T-helper 22 cell (primary cell): ENCODE results near the gene CLIC4.
A peak's percentile ranks its signal among the peaks of the same experiment; 100 is the strongest.
"Not testable (repeated sequence)": the region's sequence is repeated elsewhere in the genome, so short reads cannot be mapped to it uniquely, and the experiment has no call there.

Source experiments
- DNase-seq: peaks from one replicate; pipeline ENCODE4 v3.0.0-alpha.2; 2020; ENCODE audit warnings: low read depth

The CLIC4 gene

GRCh38 chr1:24822887-24823286, 77.6 kb downstream of the CLIC4 start:
- DNase-seq, result no peak

GRCh38 chr1:24823486-24823885, 78.2 kb downstream of the CLIC4 start:
- DNase-seq, result not testable (repeated sequence)

DNA sequence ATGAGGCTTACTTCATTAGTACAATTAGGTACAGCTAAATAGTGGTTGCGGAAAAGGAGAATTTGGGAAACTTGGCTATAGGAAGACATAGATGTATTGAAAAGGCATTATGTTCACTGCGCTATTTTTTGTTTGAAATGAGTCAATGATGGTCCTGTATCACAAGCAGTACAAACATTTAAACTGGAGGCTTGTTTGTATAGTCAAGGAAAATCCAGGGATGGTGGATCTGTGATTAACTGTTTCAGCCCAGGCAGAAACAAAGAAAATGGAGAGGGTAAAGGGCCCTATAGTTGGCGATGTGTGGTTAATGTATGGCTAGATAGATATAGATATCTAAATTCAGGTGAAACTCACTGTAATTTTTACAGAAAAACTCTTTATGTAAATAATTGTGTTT, 79.9 kb downstream of the CLIC4 start:
- DNase-seq, result no peak

- DNase-seq, result no peak
Measured at GRCh38 chr1:24826510-24826909, 81.3 kb downstream of the CLIC4 start.

DNA sequence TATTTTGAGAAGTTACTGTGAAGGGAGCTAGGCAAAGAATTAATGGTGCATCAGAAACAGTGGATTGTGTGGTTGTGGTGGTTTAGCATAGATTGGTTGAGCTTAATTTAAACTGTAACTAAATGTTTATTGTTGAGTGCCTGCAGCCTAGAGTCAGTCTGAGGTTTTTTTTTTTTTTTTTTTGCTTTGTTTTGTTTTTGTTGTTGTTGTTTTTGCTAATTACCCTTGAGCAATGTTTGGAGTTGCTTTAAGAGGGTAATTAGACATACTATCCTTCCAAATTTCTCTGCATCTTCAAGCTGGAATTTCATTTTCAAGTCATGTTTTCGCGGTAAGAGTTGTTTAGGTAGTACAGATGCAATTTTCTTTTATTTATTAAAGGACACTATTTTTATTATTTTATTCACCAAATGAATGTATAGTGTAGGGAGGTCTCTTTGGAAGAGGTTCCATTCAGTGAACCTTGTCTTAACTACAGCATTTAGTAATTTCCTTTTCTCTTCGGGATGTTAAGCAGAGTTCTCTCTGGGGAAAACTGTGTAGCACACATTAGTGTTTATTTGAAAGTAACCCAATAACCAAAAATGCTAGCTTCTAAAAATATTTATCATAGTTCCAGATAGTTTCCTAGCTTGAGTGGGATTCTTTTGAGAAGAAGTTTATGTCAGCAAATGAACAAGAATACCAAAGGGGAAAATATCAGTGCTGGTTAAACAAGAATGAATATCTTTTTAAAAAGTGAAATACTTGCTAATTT, 82.3 kb downstream of the CLIC4 start:
- no peak for DNase-seq

DNA sequence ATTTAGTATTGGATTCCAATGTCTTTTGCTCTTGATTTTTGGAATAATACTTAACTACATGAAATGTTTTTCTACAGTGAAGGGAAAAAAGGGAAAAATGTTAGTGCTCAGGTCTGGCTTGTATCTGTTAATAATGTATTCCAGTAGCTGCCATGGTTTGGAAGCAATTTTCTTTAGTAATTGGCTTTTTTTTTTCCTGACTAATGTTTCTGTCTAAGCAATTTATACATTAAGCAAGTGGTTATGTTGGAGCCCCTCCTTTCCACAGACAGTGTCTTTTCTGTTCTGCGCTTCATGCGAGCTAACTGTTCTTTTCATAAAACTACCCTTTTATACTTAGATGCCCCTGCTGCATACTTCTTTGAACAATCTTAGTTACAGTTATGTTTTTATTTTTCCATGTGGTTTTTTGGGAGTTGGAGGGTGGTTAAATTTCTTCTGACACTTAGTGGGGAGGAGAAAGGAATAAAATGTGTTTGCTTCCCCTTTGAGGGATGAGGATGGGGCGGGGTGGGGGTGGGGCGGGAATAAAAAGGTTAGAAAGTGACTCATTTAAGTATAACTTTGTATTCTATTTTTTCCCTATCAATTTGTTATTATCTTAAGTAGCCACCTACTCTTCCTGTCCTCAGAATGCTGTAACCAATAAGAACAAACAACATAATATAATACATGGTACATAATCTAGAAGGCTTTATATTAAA, 83.1 kb downstream of the CLIC4 start:
- no peak for DNase-seq

DNA sequence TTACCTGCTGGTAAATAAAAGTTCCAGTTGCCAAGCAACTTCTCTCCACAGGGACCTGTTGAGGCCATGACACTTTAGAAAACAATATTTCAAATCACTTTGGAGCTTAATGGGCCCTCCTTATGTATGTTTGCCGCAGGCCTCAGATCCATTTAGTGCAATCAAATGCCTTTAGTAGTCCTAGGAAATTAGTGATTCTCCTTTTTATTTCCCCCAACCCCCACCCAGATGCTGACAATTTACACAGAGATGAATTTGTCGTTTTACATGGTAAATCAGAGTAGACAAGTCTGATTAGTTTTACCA, 83.6 kb downstream of the CLIC4 start:
- no peak for DNase-seq

DNA sequence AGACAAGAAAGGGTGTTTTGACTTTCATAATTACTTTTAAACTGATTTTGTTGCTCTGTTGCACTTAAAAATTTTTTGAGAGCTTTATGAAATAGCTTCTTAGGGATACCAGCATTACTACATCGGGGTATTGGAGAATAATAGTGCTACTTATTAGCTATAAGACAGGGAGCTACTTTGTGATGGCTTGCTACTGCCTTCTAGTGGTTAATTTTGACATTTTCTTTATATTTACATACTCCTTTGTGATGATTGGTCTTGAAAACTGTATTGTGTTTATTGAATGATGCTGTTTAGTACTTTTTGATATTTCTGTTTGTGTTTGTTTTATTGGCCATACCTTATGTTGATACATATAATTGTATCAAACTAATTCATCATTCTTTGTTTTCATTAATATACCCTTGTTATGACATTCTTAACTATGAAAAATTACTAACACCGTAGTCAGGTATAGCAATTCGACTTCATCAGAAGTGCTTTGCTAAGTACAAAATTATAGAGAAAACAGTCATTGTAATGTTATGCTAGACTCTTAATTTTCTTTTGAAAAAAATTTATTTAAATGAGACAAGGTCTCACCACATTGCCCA, 85.5 kb downstream of the CLIC4 start:
- DNase-seq, result no peak

DNA sequence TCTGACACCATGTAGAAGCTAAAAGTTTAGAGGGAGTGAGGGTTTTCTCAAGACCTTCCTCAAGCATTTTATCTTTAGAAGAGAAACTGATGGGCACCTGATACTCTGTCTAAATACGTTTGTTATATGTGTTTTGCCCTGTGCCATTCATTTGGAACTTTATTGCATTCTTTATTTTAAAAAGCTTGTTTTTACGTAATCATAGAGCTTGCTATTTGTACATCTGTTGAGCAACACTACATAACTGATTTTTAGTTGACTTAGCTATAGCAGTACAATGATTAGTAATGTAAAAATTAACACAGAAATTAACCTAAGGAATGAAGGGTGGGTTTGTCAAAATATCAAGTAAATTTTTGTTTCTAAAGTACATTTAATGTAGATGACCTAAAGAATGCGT, 96.3 kb downstream of the CLIC4 start:
- DNase-seq, result no peak

GRCh38 chr1:24846671-24847070, 101.4 kb downstream of the CLIC4 start:
- no peak for DNase-seq

GRCh38 chr1:24847995-24848881, 103.0 kb downstream of the CLIC4 start:
- DNase-seq, result peak; percentile 73

GRCh38 chr1:24849672-24850295, 104.5 kb downstream of the CLIC4 start:
- DNase-seq, result no peak

- DNase-seq, result no peak
Measured at GRCh38 chr1:24850328-24850920, 105.2 kb downstream of the CLIC4 start.

DNA sequence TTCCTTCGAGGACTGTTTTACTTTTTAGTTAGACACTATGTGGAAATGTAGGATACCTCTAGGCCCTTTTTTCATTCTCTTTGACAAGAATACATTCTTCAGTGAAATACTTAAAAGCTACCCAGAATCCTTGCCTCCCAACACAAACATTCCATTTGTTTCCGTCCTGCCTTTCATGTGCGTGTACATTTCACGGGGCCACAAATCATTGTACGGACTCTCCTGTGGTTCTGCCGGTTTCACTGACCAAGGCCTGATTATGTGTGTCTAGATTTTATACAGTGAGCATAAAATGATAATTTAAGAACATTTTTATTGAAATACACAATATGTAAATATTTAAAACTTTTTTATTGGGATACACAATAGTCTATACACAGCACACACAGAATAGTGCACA, 108.4 kb downstream of the CLIC4 start:
- no peak for DNase-seq

DNA sequence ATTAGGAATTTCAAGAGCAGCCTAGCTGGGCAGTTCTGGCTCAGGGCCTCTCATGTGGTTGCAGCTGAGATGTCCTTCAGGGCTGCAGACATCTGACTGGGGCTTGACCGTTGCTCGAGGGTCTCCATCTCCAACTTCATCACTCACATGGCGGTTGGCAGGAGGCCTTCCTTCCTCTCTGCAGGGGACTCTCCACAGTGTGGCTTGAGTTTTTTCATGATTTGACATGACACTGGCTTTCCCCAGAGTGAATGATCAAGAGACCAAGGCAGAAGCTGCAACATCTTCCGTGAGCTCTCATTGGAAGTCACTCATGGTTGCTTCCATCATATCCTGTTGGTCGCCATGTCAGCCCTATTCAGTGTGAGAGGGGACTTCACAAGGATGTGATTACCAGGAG, 110.2 kb downstream of the CLIC4 start:
- DNase-seq, result no peak

- DNase-seq, result no peak
Measured at GRCh38 chr1:24856787-24857506, 111.7 kb downstream of the CLIC4 start.

DNA sequence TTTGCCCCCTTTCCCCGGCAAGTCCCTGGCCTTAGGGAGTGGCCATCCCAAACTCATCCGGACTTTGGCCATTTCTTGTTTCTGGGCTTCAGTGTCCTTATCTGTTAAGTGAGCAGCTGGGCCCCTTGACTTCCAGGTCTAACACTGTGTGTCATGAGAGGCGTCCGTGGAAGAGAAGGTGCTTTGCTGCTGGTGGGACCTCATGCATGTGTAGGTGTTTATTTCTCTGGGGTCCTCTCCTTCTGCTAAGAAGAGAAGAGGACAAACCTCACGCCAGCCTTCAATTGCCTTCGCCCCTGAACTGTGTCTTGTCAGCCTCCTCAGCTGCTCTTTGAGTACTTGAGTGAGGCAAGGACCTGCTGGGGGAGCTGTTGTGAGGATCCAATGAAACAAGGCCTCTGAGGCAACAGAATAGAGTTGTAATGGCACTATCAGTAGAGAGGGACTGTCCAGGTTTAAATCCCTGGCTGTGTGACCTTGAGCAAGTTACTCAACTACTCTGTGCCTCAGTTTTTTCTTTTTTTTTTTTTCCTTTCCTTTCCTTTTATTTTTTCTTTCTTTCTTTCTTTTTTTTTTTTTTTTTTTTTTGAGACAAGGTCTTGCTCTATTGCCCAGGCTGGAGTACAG, 112.4 kb downstream of the CLIC4 start:
- DNase-seq, result no peak

GRCh38 chr1:24858277-24858676, 113.0 kb downstream of the CLIC4 start:
- no peak for DNase-seq

GRCh38 chr1:24859063-24860010, 114.1 kb downstream of the CLIC4 start:
- DNase-seq, result no peak
